OCI-M2 (cell line): ENCODE data around the gene MET.

ENCODE experiments used
- DNase-seq: peaks from one replicate; lab custom pipeline; 2025; ENCODE audit not compliant: unreplicated experiment; lab: John Stamatoyannopoulos, UW

Gene MET

GRCh38 chr7:116726149-116726548 is 54.2 kb downstream of the MET start:
- no peak for DNase-seq

GRCh38 chr7:116726713-116727431 is 54.9 kb downstream of the MET start:
- no peak for DNase-seq

GRCh38 chr7:116727432-116728009 is 55.5 kb downstream of the MET start:
- no peak for DNase-seq

- DNase-seq: no peak
These were observed 56.4 kb downstream of the MET start for GRCh38 chr7:116728413-116728812.

GRCh38 chr7:116730097-116731022 is 58.4 kb downstream of the MET start:
- no peak for DNase-seq

GRCh38 chr7:116731023-116731395 is 59.0 kb downstream of the MET start:
- DNase-seq: no peak

GRCh38 chr7:116731445-116732335 is 59.7 kb downstream of the MET start:
- no peak for DNase-seq

GRCh38 chr7:116732788-116733694 is 61.0 kb downstream of the MET start:
- no peak for DNase-seq

- no peak for DNase-seq
These were observed 62.1 kb downstream of the MET start for GRCh38 chr7:116733924-116734580.

- no peak for DNase-seq
These were observed 62.7 kb downstream of the MET start for GRCh38 chr7:116734710-116735109.

- DNase-seq: no peak
These were observed 65.1 kb downstream of the MET start for GRCh38 chr7:116736927-116737715.

- DNase-seq: no peak
These were observed 66.4 kb downstream of the MET start for GRCh38 chr7:116738378-116738777.

GRCh38 chr7:116739307-116739706 is 67.3 kb downstream of the MET start:
- no peak for DNase-seq

- no peak for DNase-seq
These were observed 68.2 kb downstream of the MET start for GRCh38 chr7:116740231-116740630.

- no peak for DNase-seq
These were observed 68.9 kb downstream of the MET start for GRCh38 chr7:116740755-116741462.

GRCh38 chr7:116741625-116742316 is 69.8 kb downstream of the MET start:
- DNase-seq: no peak

GRCh38 chr7:116742641-116743040 is 70.6 kb downstream of the MET start:
- no peak for DNase-seq
